HepG2 (cell line): Measurements from ENCODE around the gene SATB2. TPM values are rescaled to one million over a fixed set of nuclear protein-coding genes. Genes with fewer than 3 reads are reported as not detected.
A peak's percentile ranks its signal among the peaks of the same experiment; 100 is the strongest.

Experiments used
- ATAC-seq: fragments of 200-7000 bp; cut with Tn5 transposase; 3 replicates; pipeline ENCODE4 v1.9.1; 2020; ENCODE audit warnings: mild to moderate bottlenecking, moderate library complexity
- BruUV-seq: library from RNA; stranded (reverse); fragments of 400-500 nt; replicated peaks from 2 replicates; lab custom pipeline; 2021; lab: Mats Ljungman, UMichigan
- CTCF ChIA-PET: fragments of 300-600 bp; formaldehyde crosslinking; extraction: SDS; loops from one replicate; lab custom pipeline; 2021; ENCODE audit warnings: low total read pairs, inconsistent platforms, low intra/inter-chr PET ratio; lab: Yijun Ruan, JAX
- POLR2A ChIA-PET: fragments of 350-600 bp; sonication (Branson Sonifier 250); formaldehyde crosslinking; loops from one replicate; lab custom pipeline; 2020; ENCODE audit warnings: antibody characterized with exemption, inconsistent platforms; lab: Yijun Ruan, JAX
- DNase-seq: peaks from one replicate; pipeline ENCODE4 v3.0.0-alpha.2; 2015; ENCODE audit warnings: low spot score
- FAIRE-seq: peaks from 3 replicates; lab custom pipeline; 2011; peaks lifted over from hg19 to GRCh38; lab: Jason Lieb, UNC
- H2AFZ ChIP-seq: one replicate; pipeline ENCODE4 v1.6.1; 2011; ENCODE audit warnings: low read length, inconsistent platforms
- H3K27ac ChIP-seq: fragments of 300-600 bp; 3 replicates; pipeline ENCODE4 v1.8.0; 2011; ENCODE audit warnings: mixed run types, mild to moderate bottlenecking, mixed read lengths, low read length, inconsistent platforms; ENCODE audit not compliant: insufficient read depth; ENCODE audit errors: extremely low read length
- H3K27me3 ChIP-seq, 2 experiments: fragments of 200-600 bp in 1 of 2; 2 replicates in 1 of 2; 3 replicates in 1 of 2; pipeline versions ENCODE4 v1.6.0 to v1.8.0; 2011; ENCODE audit warnings: low read length in 2 of 2, mild to moderate bottlenecking in 2 of 2, moderate library complexity in 2 of 2, inconsistent platforms in 1 of 2; ENCODE audit not compliant: insufficient read depth in 2 of 2, control insufficient read depth in 1 of 2
- H3K36me3 ChIP-seq, 2 experiments: fragments of 200-600 bp in 1 of 2; replicated peaks in 1 of 2; 2 replicates in 1 of 2; 3 replicates in 1 of 2; pipeline versions ENCODE4 v1.5.1 to v1.8.0; 2011; ENCODE audit warnings: low read length in 2 of 2, inconsistent platforms in 1 of 2; ENCODE audit not compliant: insufficient read depth in 2 of 2, control insufficient read depth in 1 of 2
- H3K4me1 ChIP-seq: 2 replicates; pipeline ENCODE4 v1.5.1; 2012; ENCODE audit warnings: low read length, inconsistent platforms; ENCODE audit not compliant: insufficient read depth
- H3K4me2 ChIP-seq: 2 replicates; pipeline ENCODE4 v1.6.0; 2011; ENCODE audit warnings: low read depth, low read length, inconsistent platforms
- H3K4me3 ChIP-seq, 3 experiments: fragments of 200-600 bp in 1 of 3; sonication (generic), shearing (Covaris generic) in 1 of 3; replicated peaks in 1 of 3; 2 replicates each; pipeline ENCODE4 v1.5.1; 2011 to 2016; ENCODE audit warnings: low read length in 3 of 3, inconsistent platforms in 2 of 3, low read depth in 2 of 3, mild to moderate bottlenecking in 2 of 3, control low read depth in 1 of 3, mixed read lengths in 1 of 3; ENCODE audit not compliant: insufficient read depth in 1 of 3
- H3K79me2 ChIP-seq: one replicate; pipeline ENCODE4 v1.6.1; 2011; ENCODE audit warnings: low read length, inconsistent platforms; ENCODE audit not compliant: insufficient read depth
- H3K9ac ChIP-seq: 2 replicates; pipeline ENCODE4 v1.6.0; 2011; ENCODE audit warnings: mild to moderate bottlenecking, low read depth, low read length, inconsistent platforms; ENCODE audit not compliant: insufficient read depth
- H3K9me3 ChIP-seq: 2 replicates; pipeline ENCODE4 v1.5.1; 2012; ENCODE audit warnings: mild to moderate bottlenecking, low read length
- H4K20me1 ChIP-seq: 2 replicates; pipeline ENCODE4 v1.6.0; 2011; ENCODE audit warnings: inconsistent platforms, mild to moderate bottlenecking, low read length, moderate library complexity; ENCODE audit not compliant: insufficient read depth
- ARNTL ChIP-seq: sonication (generic); formaldehyde crosslinking; IDR thresholded peaks from 2 replicates; pipeline ENCODE4 v1.4.0; 2020; ENCODE audit warnings: mild to moderate bottlenecking, missing genetic modification reagents
- KAT8 ChIP-seq: IDR thresholded peaks from 2 replicates; pipeline ENCODE4 v1.6.1; 2016; ENCODE audit warnings: missing genetic modification reagents, missing compliant biosample characterization
- MAFF ChIP-seq: IDR thresholded peaks from 2 replicates; pipeline ENCODE4 v1.6.1; 2011; ENCODE audit warnings: low read depth, low read length, improper control_type of control experiment
- MAFK ChIP-seq, 2 experiments: IDR thresholded peaks in 1 of 2; conservative IDR thresholded peaks in 1 of 2; 2 replicates each; pipeline ENCODE4 v1.6.1; 2011; ENCODE audit warnings: improper control_type of control experiment in 2 of 2, low read length in 2 of 2
- MXD3 ChIP-seq: IDR thresholded peaks from 2 replicates; pipeline ENCODE4 v1.6.1; 2016; ENCODE audit warnings: mild to moderate bottlenecking, missing biosample characterization, missing genetic modification reagents
- NFE2 ChIP-seq: sonication (generic); formaldehyde crosslinking; IDR thresholded peaks from 2 replicates; pipeline ENCODE4 v1.4.0; 2020; ENCODE audit warnings: missing genetic modification reagents
- TFAP4 ChIP-seq: sonication (generic); IDR thresholded peaks from 2 replicates; pipeline ENCODE4 v1.6.1; 2016; ENCODE audit warnings: low read depth, borderline replicate concordance
- ZMYM3 ChIP-seq: sonication (generic); formaldehyde crosslinking; IDR thresholded peaks from 2 replicates; pipeline ENCODE4 v1.5.1; 2020; ENCODE audit warnings: mild to moderate bottlenecking, missing genetic modification reagents
- ZNF7 ChIP-seq: IDR thresholded peaks from 2 replicates; pipeline ENCODE4 v1.6.1; 2016; ENCODE audit warnings: missing biosample characterization, missing genetic modification reagents
- ZNF878 ChIP-seq: sonication (generic); formaldehyde crosslinking; IDR thresholded peaks from 2 replicates; pipeline ENCODE4 v1.8.1; 2023; ENCODE audit warnings: mild to moderate bottlenecking, missing genetic modification reagents, moderate library complexity
- WGBS: methylation state at CpG from one replicate; pipeline ENCODE4 v1.1.6; 2017; ENCODE audit warnings: low lambda C conversion rate; 5-methylcytosine and 5-hydroxymethylcytosine counted together
- in situ Hi-C: cut with HindIII; loops from 2 replicates; pipeline ENCODE4 v1.10.0; 2017; ENCODE audit warnings: low pct_unique_long_range_greater_than_20kb; ENCODE audit not compliant: extremely low pct_ligation_motif_present
- intact Hi-C: fragments of 100-400 bp; cut with micrococcal nuclease; formaldehyde crosslinking; loops from one replicate; pipeline ENCODE4 v1.10.0; 2022; ENCODE audit not compliant: unreplicated experiment
- polyA plus RNA-seq, 8 experiments: library from polyadenylated mRNA; depleted of rRNA in 3 of 8; stranded (reverse) in 7 of 8; unstranded in 1 of 8; fragments of >200 nt; fragmentation: Illumina TruSeq in 4 of 8; extraction: Trizol in 4 of 8; gene quantifications; 2 replicates each; pipeline versions ENCODE4 v1.2.1 to v1.2.3, GENCODE V29; 2011 to 2016; ENCODE audit warnings: low read depth in 4 of 8, missing spikeins in 1 of 8, mixed read lengths in 1 of 8; ENCODE audit not compliant: insufficient read depth in 1 of 8
- total RNA-seq, 5 experiments: library from RNA; depleted of rRNA; stranded (reverse); fragments of >200 nt; fragmentation: Illumina TruSeq; extraction: Trizol; gene quantifications; 2 replicates each; pipeline ENCODE4 v1.2.3, GENCODE V29; 2016; ENCODE audit warnings: low read depth in 1 of 5

The SATB2 gene
- total and polyA plus RNA-seq, 2 of the 13 experiments (the other 11 are each of a cell fraction or from before 2014, with no cell fraction given), result 2.5 to 5.5 TPM

GRCh38 chr2:199302851-199303250 lies 154.9 kb downstream of the SATB2 start:
- POLR2A ChIA-PET, result no interaction called here
- Histone ChIP-seq H3K27me3 (no peaks in the 10 kb centered on the region), H3K4me3 (no peak overlapping the region)
- TF ChIP-seq TFAP4, result no peak
- TF ChIP-seq ZNF878 (CRISPR knock-in tag), result no peak
- no peak for TF ChIP-seq KAT8 (CRISPR knock-in tag)
- no peak for TF ChIP-seq NFE2 (CRISPR knock-in tag)
- TF ChIP-seq ZMYM3 (CRISPR knock-in tag), result no peak
- TF ChIP-seq, all 625 proteins: peak for 0
- Histone ChIP-seq H2AFZ (no peak overlapping the region), H3K9me3 (no peaks in the 10 kb centered on the region), H4K20me1 (no peaks in the 10 kb centered on the region), H3K9ac (no peak overlapping the region), H3K4me2 (no peak overlapping the region), H3K4me1 (no peaks in the 10 kb centered on the region), H3K36me3 (no peaks in the 10 kb centered on the region), H3K27ac (no peak overlapping the region), H3K79me2 (no peaks in the 10 kb centered on the region)
- in situ Hi-C loops (no loop called here), intact Hi-C loops (no loop called here)
- ATAC-seq (no peak), FAIRE-seq (no peak), DNase-seq (no peak)
- WGBS, result 63% methylated on average over 4 of the region's 4 CpGs
- no TSS peak for BruUV-seq
- CTCF ChIA-PET, result no interaction called here

GRCh38 chr2:199288424-199288823 lies 169.3 kb downstream of the SATB2 start:
- H3K4me1 ChIP-seq, result no peaks in the 10 kb centered on the region
- POLR2A ChIA-PET, result no interaction called here
- H3K4me3 ChIP-seq, result no peak overlapping the region
- no peak overlapping the region for H3K9ac ChIP-seq
- H2AFZ ChIP-seq, result no peak overlapping the region
- no peaks in the 10 kb centered on the region for H4K20me1 ChIP-seq
- ATAC-seq (no peak), DNase-seq (no peak), FAIRE-seq (no peak)
- H3K27ac ChIP-seq, result no peak overlapping the region
- H3K36me3 ChIP-seq, result no peaks in the 10 kb centered on the region
- BruUV-seq, result no TSS peak
- H3K79me2 ChIP-seq, result no peaks in the 10 kb centered on the region
- no peaks in the 10 kb centered on the region for H3K27me3 ChIP-seq
- no peak overlapping the region for H3K4me2 ChIP-seq
- in situ Hi-C loops, result no loop called here
- no peaks in the 10 kb centered on the region for H3K9me3 ChIP-seq
- CTCF ChIA-PET, result no interaction called here
- TF ChIP-seq ARNTL, result no peak
- TF ChIP-seq ZNF7 (CRISPR knock-in tag), result no peak
- peak; percentile 94 for TF ChIP-seq MAFF
- TF ChIP-seq MAFK (conservative IDR thresholded peaks at IDR 0.05 in 1 of 2, IDR thresholded peaks at IDR 0.05 in 1 of 2; ENCODE audit: low read length in 2 of 2), result peak; percentile 89 to 96
- no peak for TF ChIP-seq MXD3 (CRISPR knock-in tag)
- TF ChIP-seq, all 625 proteins: peak for 2
- intact Hi-C loops, result no loop called here
